GM19238 (cell line): ENCODE data around the gene ZNF775.

Experiments
- DNase-seq: peaks from one replicate; pipeline ENCODE4 v3.0.0; 2011; ENCODE audit warnings: low spot score; ENCODE audit not compliant: insufficient read length

Gene ZNF775

DNA sequence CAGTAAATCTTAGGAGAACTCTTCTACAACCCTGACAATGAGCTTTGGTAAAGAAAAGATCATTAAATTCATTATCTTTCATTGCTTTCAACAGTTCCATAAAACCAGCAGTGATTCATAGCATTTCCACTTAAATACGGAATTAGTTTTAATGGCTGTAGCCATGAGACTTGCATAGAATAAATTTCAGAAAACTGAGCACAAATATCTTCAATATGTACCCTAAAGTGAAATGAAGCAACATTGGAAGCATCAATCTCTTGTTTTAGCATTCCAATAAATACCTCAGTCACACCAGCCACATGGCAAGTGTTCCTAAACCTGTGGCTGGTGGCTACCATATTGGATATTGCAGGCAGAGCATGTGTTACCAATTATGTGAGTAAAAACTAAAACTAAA, 34.1 kb upstream of the ZNF775 start:
- DNase-seq: no peak

GRCh38 chr7:150346922-150347321, 32.2 kb upstream of the ZNF775 start:
- no peak for DNase-seq

DNA sequence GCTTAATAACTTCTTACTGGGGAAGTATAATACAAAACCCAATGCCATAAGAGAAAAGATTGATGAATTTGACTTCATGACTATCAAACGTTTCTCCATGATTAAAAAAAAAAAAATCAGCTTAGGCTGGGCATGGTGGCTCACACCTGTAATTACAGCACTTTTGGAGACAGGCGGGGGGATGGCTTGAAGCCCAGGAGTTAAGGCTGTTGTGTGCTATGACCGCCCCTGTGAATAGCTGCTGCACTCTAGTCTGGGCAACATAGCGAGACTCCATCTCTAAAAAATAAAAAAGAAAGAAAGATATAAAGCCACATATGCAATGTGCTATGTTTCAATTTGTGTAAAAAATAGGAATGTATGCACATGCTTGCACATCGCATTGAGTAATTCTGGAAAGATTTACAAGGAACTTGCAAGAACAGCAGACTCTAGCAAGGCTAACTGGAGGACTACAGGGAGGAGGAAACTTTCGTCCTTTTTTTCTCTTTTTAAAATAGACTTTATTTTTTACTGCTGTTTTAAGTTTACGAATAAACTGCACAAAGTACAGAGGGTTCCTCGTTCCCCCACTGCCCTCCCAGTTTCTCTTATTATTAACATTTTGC, 27.4 kb upstream of the ZNF775 start:
- DNase-seq: no peak

GRCh38 chr7:150355666-150356059, 23.5 kb upstream of the ZNF775 start:
- no peak for DNase-seq

DNA sequence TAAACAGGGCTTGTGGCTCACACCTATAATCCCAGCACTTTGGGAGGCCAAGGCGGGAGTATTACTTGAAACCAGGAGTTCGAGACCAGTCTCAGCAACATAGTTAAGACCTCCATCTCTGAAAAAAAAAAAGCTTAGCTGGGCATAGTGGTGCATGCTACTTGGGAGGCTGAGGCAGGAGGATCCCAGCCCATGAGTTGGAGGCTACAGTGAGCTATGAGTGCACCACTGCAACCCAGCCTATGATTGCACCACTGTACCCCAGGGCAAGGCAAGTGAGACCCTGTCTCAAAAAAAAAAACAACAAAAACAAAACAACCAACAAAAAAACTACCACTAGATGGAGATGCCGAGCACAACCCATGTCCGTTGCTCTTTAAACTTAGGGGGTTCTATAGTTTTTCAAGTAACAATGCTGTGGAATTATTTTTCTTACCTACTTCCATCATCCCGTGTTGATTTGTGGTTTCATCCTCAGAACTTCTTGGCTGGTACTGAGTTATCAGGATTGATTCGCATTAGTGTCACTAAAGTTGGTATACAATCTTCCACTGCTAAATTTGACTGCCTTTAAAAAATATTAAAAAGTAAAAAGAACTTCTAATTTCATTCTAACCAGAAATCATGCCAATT, 22.7 kb upstream of the ZNF775 start:
- DNase-seq: no peak

DNA sequence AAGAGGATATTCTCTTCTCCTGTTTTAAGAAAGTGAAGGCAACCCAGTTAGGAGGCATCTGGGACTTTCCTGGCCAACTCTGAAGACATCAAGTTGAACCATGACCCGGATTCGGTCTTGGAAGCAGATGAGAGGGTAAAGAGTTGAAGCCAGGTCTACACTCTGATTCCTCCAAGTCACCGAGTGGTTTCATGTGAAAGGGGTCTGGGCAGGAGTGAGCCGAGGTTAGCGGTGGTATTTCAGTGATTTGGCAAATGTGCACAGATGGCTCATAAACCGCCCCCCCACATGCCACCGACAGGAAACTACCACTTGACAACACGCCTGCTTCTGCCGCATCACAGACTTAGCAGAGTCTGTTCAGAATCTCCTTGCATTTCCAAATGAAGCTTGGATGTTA, 21.9 kb upstream of the ZNF775 start:
- DNase-seq: no peak

DNA sequence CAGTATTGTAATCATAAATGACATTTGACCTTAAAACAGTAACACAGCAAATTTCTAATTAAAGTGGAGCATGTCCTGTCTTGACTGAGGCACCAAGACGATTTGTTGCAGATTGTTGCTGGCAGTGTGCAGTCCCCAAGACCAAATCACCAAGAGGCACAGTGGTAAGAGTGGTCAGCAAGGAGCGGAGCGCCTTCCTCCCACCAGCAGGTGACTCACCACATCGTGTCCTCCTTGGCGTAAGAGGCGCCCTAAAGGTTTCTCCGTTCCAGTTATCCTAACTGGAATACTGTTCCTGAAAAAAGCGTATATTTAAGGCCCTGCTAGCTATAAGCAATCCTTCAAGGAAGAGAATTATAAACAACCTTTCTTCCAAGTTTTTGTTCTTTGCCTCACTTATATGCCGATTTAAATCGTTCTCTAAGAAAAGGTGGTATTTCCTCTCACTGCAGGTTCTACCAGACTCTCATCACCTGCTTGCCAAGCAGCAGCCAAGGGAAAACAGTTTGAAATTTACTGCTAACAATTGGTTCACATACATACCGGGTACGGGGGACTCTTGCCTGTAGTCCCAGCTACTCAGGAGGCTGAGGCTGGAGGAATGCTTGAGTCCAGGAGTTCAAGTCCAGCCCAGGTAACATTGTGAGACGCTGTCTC, 21.2 kb upstream of the ZNF775 start:
- DNase-seq: no peak

DNA sequence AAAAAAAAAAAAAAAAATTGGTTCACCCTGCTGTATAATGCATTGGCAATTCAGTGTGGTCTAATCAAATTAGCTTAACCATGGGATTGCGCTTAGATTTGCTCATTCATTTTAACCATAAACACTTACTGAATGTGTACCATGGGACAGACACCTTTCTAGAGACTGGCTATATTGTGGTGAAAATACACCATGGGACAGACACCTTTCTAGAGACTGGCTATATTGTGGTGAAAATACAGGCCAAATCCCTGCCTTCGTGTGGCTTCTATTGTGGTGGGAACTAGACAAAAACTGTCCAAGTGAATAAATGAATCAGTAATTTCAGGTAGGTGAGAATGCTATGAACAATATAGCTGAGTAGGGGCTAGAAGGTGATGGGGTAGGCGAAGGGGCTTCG, 20.7 kb upstream of the ZNF775 start:
- DNase-seq: no peak

- DNase-seq: no peak
Measured at GRCh38 chr7:150358988-150359621, 20.0 kb upstream of the ZNF775 start.

DNA sequence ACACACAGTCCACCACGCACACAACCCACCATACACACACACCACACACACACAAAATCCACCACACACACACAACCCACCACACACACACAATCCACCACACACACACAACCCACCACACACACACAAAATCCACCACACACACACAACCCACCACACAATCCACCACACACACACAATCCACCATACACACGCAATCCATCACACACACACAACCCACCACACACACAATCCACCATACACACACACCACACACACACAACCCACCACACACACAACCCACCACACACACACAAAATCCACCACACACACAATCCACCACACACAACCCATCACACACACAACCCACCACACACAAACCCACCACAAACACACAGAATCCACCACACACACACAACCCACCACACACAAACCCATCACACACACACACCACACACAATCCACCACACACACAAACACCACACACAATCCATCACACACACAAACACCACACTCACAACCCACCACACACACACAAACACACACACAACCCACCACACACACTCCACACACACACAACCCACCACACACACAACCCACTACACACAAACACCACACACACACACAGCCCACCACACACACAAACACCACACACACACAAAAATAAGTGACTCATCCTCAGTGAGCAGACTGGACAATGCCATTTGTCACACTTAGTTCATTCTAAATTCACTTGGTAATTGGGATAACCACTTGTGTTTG, 19.3 kb upstream of the ZNF775 start:
- DNase-seq: no peak

- no peak for DNase-seq
Measured at GRCh38 chr7:150360363-150361058, 18.6 kb upstream of the ZNF775 start.

DNA sequence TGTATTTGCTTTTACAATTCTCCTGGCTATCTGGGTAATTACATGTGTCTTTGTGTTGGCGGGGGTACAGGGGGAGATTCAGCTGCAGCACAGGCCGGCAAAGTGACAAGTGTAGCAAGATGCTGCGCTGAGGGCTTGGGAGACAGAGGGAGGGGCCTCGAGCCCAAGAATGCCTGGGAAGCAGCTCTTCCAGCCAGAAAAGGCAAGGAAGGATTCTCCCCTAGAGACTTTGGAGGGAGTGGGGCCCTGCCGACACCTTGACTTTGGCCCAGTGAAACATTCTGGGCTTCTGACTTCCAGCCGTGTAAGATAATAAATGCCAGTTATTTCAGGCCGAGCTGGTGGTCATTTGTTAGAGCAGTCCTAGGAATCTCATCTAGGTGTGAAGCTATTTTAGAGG, 17.7 kb upstream of the ZNF775 start:
- DNase-seq: no peak

DNA sequence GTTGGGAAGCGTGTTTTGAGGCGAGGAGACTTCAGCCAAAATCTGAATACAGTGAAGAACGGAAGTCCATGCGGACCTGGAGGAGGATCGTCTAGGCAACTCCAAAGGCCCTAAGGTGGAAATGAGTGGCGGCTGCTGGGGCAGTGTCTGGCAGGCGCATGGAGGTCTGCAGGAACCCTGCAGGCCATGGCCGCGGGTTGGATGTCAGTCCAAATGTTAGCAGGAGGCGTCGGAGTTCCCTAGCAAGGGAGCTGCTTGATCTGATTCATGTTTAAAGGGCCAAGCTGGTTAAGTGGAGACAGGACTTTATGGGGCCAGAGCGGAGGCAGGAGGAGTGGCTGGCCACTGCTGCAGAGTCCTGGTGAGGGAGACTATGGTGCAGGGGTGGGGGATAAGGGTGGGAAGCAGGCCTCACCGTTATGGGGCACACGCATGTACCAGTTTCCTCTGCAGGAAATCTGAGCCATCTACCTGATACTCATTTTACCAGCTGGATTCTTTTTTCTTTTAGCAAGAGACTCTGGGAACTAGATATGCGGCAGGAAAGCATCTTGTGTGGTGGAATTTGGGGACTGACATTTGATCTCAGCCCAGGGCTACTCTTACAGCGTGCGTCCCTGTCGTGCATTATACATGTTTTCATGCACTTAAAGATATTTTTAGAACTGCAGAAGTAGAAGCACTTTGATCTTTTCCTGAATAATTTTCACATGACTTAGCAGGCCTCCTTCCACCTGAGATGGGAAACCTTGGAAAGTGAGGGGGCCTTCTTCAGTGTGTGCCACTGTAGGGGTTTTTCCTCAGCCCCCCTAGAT, 17.1 kb upstream of the ZNF775 start:
- no peak for DNase-seq

DNA sequence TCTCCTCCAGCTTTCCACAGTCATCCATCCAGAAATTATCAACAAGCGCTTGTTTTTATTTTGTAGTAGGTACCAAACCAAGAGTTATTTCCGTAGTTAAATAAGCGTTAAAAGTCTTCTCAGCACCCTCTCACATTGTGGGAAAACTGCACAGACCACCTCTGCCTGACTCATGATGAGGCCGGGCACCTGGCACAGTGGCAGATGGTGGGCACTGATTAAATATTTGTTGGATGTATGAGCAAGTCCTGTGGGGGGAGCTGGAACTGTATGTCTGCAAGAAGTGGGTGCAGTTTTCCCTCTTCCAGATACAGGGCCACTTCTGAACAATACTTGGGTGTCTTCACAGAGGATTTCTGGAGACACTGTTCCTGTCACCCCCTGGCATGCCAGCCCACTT, 15.8 kb upstream of the ZNF775 start:
- no peak for DNase-seq

GRCh38 chr7:150363872-150364271, 15.3 kb upstream of the ZNF775 start:
- peak; percentile 45 for DNase-seq

GRCh38 chr7:150365194-150365593, 13.9 kb upstream of the ZNF775 start:
- no peak for DNase-seq

- DNase-seq: no peak
Measured at GRCh38 chr7:150365673-150366398, 13.3 kb upstream of the ZNF775 start.

- no peak for DNase-seq
Measured at GRCh38 chr7:150367677-150368095, 11.4 kb upstream of the ZNF775 start.

GRCh38 chr7:150368096-150368883, 10.8 kb upstream of the ZNF775 start, which contains the start of gene REPIN1:
TSS of gene REPIN1 (plus strand) at chr7:150368822. CDS start at chr7:150369712, 890 bp downstream.
- DNase-seq: peak; percentile 90
